Right lobe of liver (tissue), 6 donors: ENCODE measurements around the gene CD177. TPM values are rescaled to one million over a fixed set of nuclear protein-coding genes. Genes with fewer than 3 reads are reported as not detected.
"Not testable (repeated sequence)": the region's sequence is repeated elsewhere in the genome, so short reads cannot be mapped to it uniquely, and the experiment has no call there.

Experiments
- ATAC-seq, 4 donors: fragments of 200-7000 bp; cut with Tn5 transposase; one replicate each; pipeline ENCODE4 v1.9.1; 2020; ENCODE audit warnings: mild to moderate bottlenecking in 4 of 4, moderate library complexity in 4 of 4
- DNase-seq, 3 donors: peaks; one replicate each; pipeline ENCODE4 v3.0.0-alpha.2; 2020
- H3K27ac ChIP-seq, 3 donors: fragments of 200-600 bp; one replicate each; pipeline ENCODE4 v1.8.0; 2022
- H3K27me3 ChIP-seq, 2 donors: fragments of 200-600 bp; one replicate each; pipeline ENCODE4 v1.8.0; 2022
- H3K36me3 ChIP-seq, 4 donors: fragments of 200-600 bp; sonication (generic) in 1 of 4; one replicate each; pipeline versions ENCODE4 v1.5.1 to v1.8.0; 2017 to 2022; ENCODE audit warnings: control low read depth in 1 of 4
- H3K4me1 ChIP-seq, 4 donors: fragments of 200-600 bp; sonication (generic) in 1 of 4; one replicate each; pipeline versions ENCODE4 v1.5.1 to v1.8.0; 2017 to 2022; ENCODE audit warnings: control low read depth in 1 of 4
- H3K4me3 ChIP-seq, 3 donors: fragments of 200-600 bp; one replicate each; pipeline ENCODE4 v1.8.0; 2022
- H3K9me3 ChIP-seq, 4 donors: fragments of 200-600 bp; sonication (generic) in 1 of 4; one replicate each; pipeline versions ENCODE4 v1.5.1 to v1.8.0; 2017 to 2022; ENCODE audit warnings: control low read depth in 1 of 4
- CTCF ChIP-seq, 4 donors: fragments of 200-600 bp in 3 of 4; fragments of 450-650 bp in 1 of 4; IDR thresholded peaks; one replicate each; pipeline versions ENCODE4 v1.5.1 to v1.8.0; 2016 to 2022; ENCODE audit warnings: antibody characterized with exemption in 4 of 4, mild to moderate bottlenecking in 2 of 4
- POLR2A ChIP-seq: fragments of 450-650 bp; IDR thresholded peaks from one replicate; pipeline ENCODE4 v1.6.1; 2017; ENCODE audit warnings: antibody characterized with exemption, mild to moderate bottlenecking
- WGBS: methylation state at CpG from one replicate; pipeline ENCODE4 v1.1.6; 2018; ENCODE audit warnings: low coverage, low lambda C conversion rate; ENCODE audit not compliant: insufficient coverage; ENCODE audit errors: missing lambda C conversion rate; 5-methylcytosine and 5-hydroxymethylcytosine counted together
- intact Hi-C, 2 donors: fragments of 100-400 bp; cut with DNase I; formaldehyde crosslinking; loops; one replicate each; pipeline versions ENCODE4 v1.11.2 to v1.14.1; 2022
- total RNA-seq, 6 experiments: library from RNA; depleted of rRNA in 2 of 6; stranded (reverse); fragments of >200 nt in 2 of 6; fragmentation: NEBNext Ultra II Directional in 3 of 6; extraction: Animal tissue kit (Norgen Biotek cat#: 25700) in 3 of 6; gene quantifications; one replicate each; pipeline versions ENCODE4 v1.1.0 to v1.2.4, GENCODE V29; 2016 to 2023
- donor health status: DM: no; HTN: yes; CAD: no.
- donor health status: DM: no; HTN: no; CAD: no.
- donor health status: DM: no; HTN: no; CAD: no.
- donor health status: DM: no; HTN: yes; CAD: no.
- donor health status: DM: no; HTN: yes; CAD: no.

The CD177 gene
- total RNA-seq, 6 experiments from 2014 or later = 0.51 to 5.3 (median 1.3) TPM; not detected in 1

DNA sequence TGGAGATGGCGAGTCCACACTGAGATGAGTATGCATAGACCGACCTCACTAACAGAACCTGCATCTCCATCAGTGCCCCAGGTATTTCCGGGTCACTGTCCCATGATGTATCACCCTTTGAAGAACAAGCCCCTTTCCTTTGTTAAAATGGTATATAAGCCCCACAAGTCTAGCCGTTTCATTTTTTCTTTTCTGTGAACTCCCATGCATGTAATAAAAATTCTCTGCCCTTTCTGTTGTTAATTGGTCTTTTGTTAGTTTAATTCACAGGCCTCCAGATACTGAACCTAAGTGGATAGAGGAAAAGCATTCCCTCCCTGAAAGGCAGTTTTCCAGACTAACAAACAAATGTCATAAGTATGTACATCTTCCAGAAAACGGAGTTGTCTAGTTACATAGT is 15.0 kb upstream of the CD177 start:
- no peak for TF ChIP-seq POLR2A
- TF ChIP-seq CTCF (IDR thresholded peaks at IDR 0.05) = no peak
- intact Hi-C loops = no loop called here
- WGBS = 31% methylated on average over 5 of the region's 5 CpGs
- ATAC-seq (no peak), DNase-seq (no peak)
- Histone ChIP-seq H3K27ac (no peak overlapping the region), H3K9me3 (no peaks in the 10 kb centered on the region), H3K27me3 (no peaks in the 10 kb centered on the region), H3K36me3 (no peaks in the 10 kb centered on the region), H3K4me3 (no peak overlapping the region), H3K4me1 (no peaks in the 10 kb centered on the region)

- intact Hi-C loops, H3K27me3 ChIP-seq, H3K4me3 ChIP-seq, H3K36me3 ChIP-seq, ATAC-seq, H3K9me3 ChIP-seq, H3K27ac ChIP-seq, H3K4me1 ChIP-seq, DNase-seq: not testable (repeated sequence)
- 9% methylated on average over 1 of the region's 6 CpGs for WGBS
These were observed 14.1 kb upstream of the CD177 start for GRCh38 chr19:43339243-43339930.

GRCh38 chr19:43340101-43340500 is 13.4 kb upstream of the CD177 start:
- intact Hi-C loops, H3K4me3 ChIP-seq: not testable (repeated sequence)
- WGBS = 77% methylated on average over 2 of the region's 2 CpGs

DNA sequence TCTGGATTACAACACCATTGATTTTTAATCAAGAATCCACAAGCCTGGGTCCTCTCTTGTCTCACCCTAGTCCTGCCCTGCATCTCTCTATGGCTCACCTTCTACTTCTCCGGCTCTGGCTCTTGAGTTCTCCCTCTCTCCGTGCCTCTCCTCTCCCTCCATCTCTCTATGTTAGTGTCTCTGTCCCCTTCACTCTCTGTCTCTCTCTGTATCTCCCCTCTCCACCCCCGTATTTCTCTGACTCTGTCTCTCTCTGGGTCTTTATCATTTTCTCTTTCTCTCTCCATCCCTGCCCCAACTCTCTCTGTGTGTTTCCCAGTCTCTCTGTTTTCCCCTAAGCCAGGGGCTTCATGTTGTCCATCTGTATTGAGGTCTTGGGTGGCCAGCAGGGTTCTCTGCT is 12.4 kb upstream of the CD177 start:
- H3K27me3 ChIP-seq, H3K4me1 ChIP-seq, H3K9me3 ChIP-seq, ATAC-seq, H3K27ac ChIP-seq, intact Hi-C loops, H3K4me3 ChIP-seq, DNase-seq, H3K36me3 ChIP-seq: not testable (repeated sequence)
- WGBS = 47% methylated on average over 3 of the region's 3 CpGs

More at GRCh38 chr19:43340101-43340500, 13.4 kb upstream of the CD177 start:
- H3K4me1 ChIP-seq, H3K27me3 ChIP-seq, DNase-seq, ATAC-seq, H3K27ac ChIP-seq, H3K9me3 ChIP-seq, H3K36me3 ChIP-seq: not testable (repeated sequence)

GRCh38 chr19:43342104-43342503 is 11.4 kb upstream of the CD177 start:
- H3K27me3 ChIP-seq, ATAC-seq, H3K9me3 ChIP-seq, H3K4me1 ChIP-seq, DNase-seq, H3K27ac ChIP-seq, H3K36me3 ChIP-seq, H3K4me3 ChIP-seq, intact Hi-C loops: not testable (repeated sequence)
- WGBS = 24% methylated on average over 8 of the region's 8 CpGs

GRCh38 chr19:43344347-43344925 is 9.1 kb upstream of the CD177 start:
- intact Hi-C loops, H3K36me3 ChIP-seq, H3K9me3 ChIP-seq, H3K4me1 ChIP-seq, H3K4me3 ChIP-seq, H3K27me3 ChIP-seq, ATAC-seq, DNase-seq, H3K27ac ChIP-seq: not testable (repeated sequence)
- WGBS = 26% methylated on average over 14 of the region's 16 CpGs

DNA sequence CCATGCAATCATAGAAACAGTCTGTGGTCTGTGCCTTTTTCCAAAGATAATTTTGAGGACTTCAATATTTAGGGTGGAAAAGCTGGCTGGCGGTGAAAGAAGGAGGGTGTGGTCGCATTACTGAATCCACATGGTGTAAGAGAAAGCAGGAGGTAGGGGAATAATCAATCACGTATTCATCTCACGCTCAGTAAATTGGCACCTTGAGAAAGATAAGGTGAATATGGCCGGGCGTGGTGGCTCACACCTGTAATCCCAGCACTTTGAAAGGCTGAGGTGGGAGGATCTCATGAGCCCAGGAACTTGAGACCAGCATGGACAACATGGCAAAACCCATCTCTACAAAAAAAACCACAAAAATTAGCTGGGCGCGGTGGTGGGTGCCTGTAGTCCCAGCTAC is 3.7 kb upstream of the CD177 start:
- intact Hi-C loops, DNase-seq, H3K4me1 ChIP-seq, H3K27me3 ChIP-seq, ATAC-seq, H3K9me3 ChIP-seq, H3K36me3 ChIP-seq, H3K27ac ChIP-seq, H3K4me3 ChIP-seq: not testable (repeated sequence)
- 60% methylated on average over 8 of the region's 8 CpGs for WGBS
